H9 (cell line): ENCODE results near the gene LCE3E. TPM values are rescaled to one million over a fixed set of nuclear protein-coding genes. Genes with fewer than 3 reads are reported as not detected.

Experiments used
- DNase-seq: peaks from one replicate; pipeline ENCODE4 v3.0.0-alpha.2; 2017
- H2AFZ ChIP-seq: one replicate; pipeline ENCODE4 v1.6.1; 2013; ENCODE audit warnings: mild to moderate bottlenecking, low read length, control low read depth, moderate library complexity
- H2AK5ac ChIP-seq: 2 replicates; pipeline ENCODE4 v1.6.1; 2013; ENCODE audit warnings: low read length, control low read depth, mixed read lengths; ENCODE audit not compliant: insufficient read length
- H2BK120ac ChIP-seq: one replicate; pipeline ENCODE4 v1.6.1; 2013; ENCODE audit warnings: low read depth, mild to moderate bottlenecking, low read length, control low read depth, inconsistent platforms; ENCODE audit not compliant: poor library complexity, severe bottlenecking
- H2BK12ac ChIP-seq: 2 replicates; pipeline ENCODE4 v1.6.1; 2013; ENCODE audit warnings: low read length, control low read depth, mixed read lengths, low read depth; ENCODE audit not compliant: insufficient read length
- H2BK15ac ChIP-seq: 2 replicates; pipeline ENCODE4 v1.6.1; 2013; ENCODE audit warnings: low read depth, low read length, control low read depth
- H2BK20ac ChIP-seq: one replicate; pipeline ENCODE4 v1.6.1; 2013; ENCODE audit warnings: low read depth, mild to moderate bottlenecking, low read length, control low read depth, inconsistent platforms; ENCODE audit not compliant: poor library complexity, severe bottlenecking
- H2BK5ac ChIP-seq: 2 replicates; pipeline ENCODE4 v1.6.1; 2013; ENCODE audit warnings: low read length, control low read depth, mixed read lengths; ENCODE audit not compliant: insufficient read length
- H3K14ac ChIP-seq: 2 replicates; pipeline ENCODE4 v1.6.1; 2013; ENCODE audit warnings: low read length, control low read depth; ENCODE audit not compliant: insufficient read depth
- H3K18ac ChIP-seq: 2 replicates; pipeline ENCODE4 v1.6.1; 2013; ENCODE audit warnings: low read depth, mild to moderate bottlenecking, mixed read lengths, low read length, control low read depth; ENCODE audit not compliant: insufficient read length
- H3K23ac ChIP-seq: 2 replicates; pipeline ENCODE4 v1.6.1; 2013; ENCODE audit warnings: low read length, control low read depth, mixed read lengths, low read depth; ENCODE audit not compliant: insufficient read length
- H3K23me2 ChIP-seq: 2 replicates; pipeline ENCODE4 v1.6.1; 2013; ENCODE audit warnings: low read depth, mild to moderate bottlenecking, mixed read lengths, low read length, control low read depth; ENCODE audit not compliant: insufficient read length, poor library complexity, severe bottlenecking
- H3K27ac ChIP-seq: 2 replicates; pipeline ENCODE4 v1.5.1; 2013; ENCODE audit warnings: low read length, control low read depth, mixed read lengths, low read depth; ENCODE audit not compliant: insufficient read length
- H3K27me3 ChIP-seq: 2 replicates; pipeline ENCODE4 v1.6.1; 2013; ENCODE audit warnings: low read length, control low read depth, inconsistent platforms; ENCODE audit not compliant: insufficient read depth
- H3K4ac ChIP-seq: 2 replicates; pipeline ENCODE4 v1.6.1; 2013; ENCODE audit warnings: low read depth, mild to moderate bottlenecking, control low read depth, inconsistent platforms, low read length, moderate library complexity
- H3K4me1 ChIP-seq: 2 replicates; pipeline ENCODE4 v1.6.1; 2013; ENCODE audit warnings: low read length, control low read depth, inconsistent platforms; ENCODE audit not compliant: insufficient read depth
- H3K4me2 ChIP-seq: 2 replicates; pipeline ENCODE4 v1.6.1; 2013; ENCODE audit warnings: low read length, control low read depth, mixed read lengths; ENCODE audit not compliant: insufficient read length, insufficient read depth
- H3K56ac ChIP-seq: 2 replicates; pipeline ENCODE4 v1.6.1; 2013; ENCODE audit warnings: low read depth, mild to moderate bottlenecking, mixed read lengths, low read length, control low read depth; ENCODE audit not compliant: insufficient read length
- H3K79me1 ChIP-seq: 2 replicates; pipeline ENCODE4 v1.6.1; 2013; ENCODE audit warnings: low read depth, mild to moderate bottlenecking, moderate library complexity, low read length, control low read depth, inconsistent platforms; ENCODE audit not compliant: insufficient read depth, poor library complexity, severe bottlenecking
- H3K79me2 ChIP-seq: 2 replicates; pipeline ENCODE4 v1.6.1; 2013; ENCODE audit warnings: low read length, control low read depth, inconsistent platforms; ENCODE audit not compliant: insufficient read depth
- H3K9ac ChIP-seq: 2 replicates; pipeline ENCODE4 v1.6.1; 2013; ENCODE audit warnings: low read length, control low read depth, mixed read lengths; ENCODE audit not compliant: insufficient read length; ENCODE audit errors: extremely low read depth
- H3K9me3 ChIP-seq: one replicate; pipeline ENCODE4 v1.6.1; 2013; ENCODE audit warnings: low read depth, low read length, inconsistent platforms; ENCODE audit not compliant: control insufficient read depth
- H3T11ph ChIP-seq: one replicate; pipeline ENCODE4 v1.6.1; 2013; ENCODE audit warnings: mild to moderate bottlenecking, low read length, control low read depth, inconsistent platforms
- H4K20me1 ChIP-seq: one replicate; pipeline ENCODE4 v1.6.1; 2013; ENCODE audit not compliant: control insufficient read depth, insufficient read length, insufficient read depth
- H4K5ac ChIP-seq: 2 replicates; pipeline ENCODE4 v1.6.1; 2013; ENCODE audit warnings: low read depth, mild to moderate bottlenecking, mixed read lengths, low read length, control low read depth; ENCODE audit not compliant: insufficient read length
- H4K8ac ChIP-seq: replicated peaks from 2 replicates; pipeline ENCODE4 v1.6.1; 2013; ENCODE audit warnings: low read length, control low read depth, mixed read lengths, low read depth; ENCODE audit not compliant: insufficient read length
- H4K91ac ChIP-seq: 2 replicates; pipeline ENCODE4 v1.6.1; 2013; ENCODE audit warnings: low read depth, mild to moderate bottlenecking, moderate library complexity, mixed read lengths, low read length, control low read depth; ENCODE audit not compliant: insufficient read length
- H3K27ac Mint-ChIP-seq, 3 experiments: 2 replicates in 2 of 3; 3 replicates in 1 of 3; pipeline ENCODE4 v1.8.0; 2020 to 2021; ENCODE audit warnings: mixed read lengths in 3 of 3, mild to moderate bottlenecking in 1 of 3, moderate library complexity in 1 of 3
- H3K27me3 Mint-ChIP-seq: 2 replicates; pipeline ENCODE4 v1.8.0; 2021; ENCODE audit warnings: low read depth, mild to moderate bottlenecking, moderate library complexity, mixed read lengths
- H3K36me3 Mint-ChIP-seq, 3 experiments: 2 replicates in 2 of 3; 3 replicates in 1 of 3; pipeline ENCODE4 v1.8.0; 2020 to 2021; ENCODE audit warnings: low read depth in 3 of 3, mixed read lengths in 3 of 3; ENCODE audit not compliant: insufficient read depth in 1 of 3
- H3K4me1 Mint-ChIP-seq, 2 experiments: 2 replicates each; pipeline ENCODE4 v1.8.0; 2020; ENCODE audit warnings: mixed read lengths in 2 of 2
- H3K4me3 Mint-ChIP-seq, 2 experiments: 2 replicates in 1 of 2; 3 replicates in 1 of 2; pipeline ENCODE4 v1.8.0; 2020 to 2021; ENCODE audit warnings: mild to moderate bottlenecking in 2 of 2, mixed read lengths in 2 of 2, moderate library complexity in 1 of 2
- H3K9me3 Mint-ChIP-seq, 2 experiments: 2 replicates in 1 of 2; 3 replicates in 1 of 2; pipeline ENCODE4 v1.8.0; 2020; ENCODE audit warnings: mild to moderate bottlenecking in 2 of 2, mixed read lengths in 2 of 2, moderate library complexity in 1 of 2
- WGBS: extraction: QIAGEN DNeasy Blood & Tissue Kit; methylation state at CpG from one replicate; pipeline ENCODE4 v1.1.7; 2013; ENCODE audit warnings: missing lambda C conversion rate, low lambda C conversion rate, mixed read lengths; ENCODE audit not compliant: insufficient read length; ENCODE audit errors: extremely low coverage; 5-methylcytosine and 5-hydroxymethylcytosine counted together
- total RNA-seq: library from RNA; stranded (reverse); gene quantifications from 2 replicates; pipeline ENCODE4 v1.2.1, GENCODE V29; 2021
- TF ChIP-seq, protein P1 (sequence below): fragments of 200-600 bp; sonication (generic); conservative IDR thresholded peaks from 3 replicates; pipeline ENCODE4 v1.8.0; 2021; ENCODE audit warnings: antibody characterized with exemption, mild to moderate bottlenecking

Gene LCE3E
- total RNA-seq, 1 experiment from 2014 or later = not detected

DNA sequence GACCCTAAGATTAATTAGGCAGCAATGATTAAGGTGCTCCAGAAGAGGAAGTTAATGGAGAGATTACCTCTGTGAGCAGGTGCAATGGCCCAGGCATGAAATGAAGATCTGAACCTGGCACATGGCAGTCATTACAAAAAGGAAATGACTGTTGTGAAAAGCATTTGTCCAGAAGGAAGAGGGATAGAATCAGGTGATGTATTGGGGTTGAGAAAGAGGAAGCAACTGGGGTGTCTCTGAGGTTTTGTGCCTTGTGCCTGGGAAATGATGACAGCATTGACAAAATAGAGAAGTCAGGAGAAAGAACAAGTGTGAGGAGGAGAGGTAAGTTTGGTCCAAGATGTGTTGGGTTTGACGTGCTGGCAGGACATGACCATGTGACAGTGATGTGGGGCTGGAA lies 46.7 kb downstream of the LCE3E start:
- H3K4ac ChIP-seq = no peak overlapping the region
- H3K27me3 ChIP-seq = no peaks in the 10 kb centered on the region
- H4K5ac ChIP-seq = no peak overlapping the region
- no peak overlapping the region for H3T11ph ChIP-seq
- peaks cover 34 to 49% of the 10 kb centered on the region in 2 experiments for H3K9me3 Mint-ChIP-seq
- H3K27me3 Mint-ChIP-seq = no peaks in the 10 kb centered on the region; the same call in 1 of the 2 replicates
- no peak overlapping the region for H3K56ac ChIP-seq
- no peak overlapping the region for H2BK120ac ChIP-seq
- H4K8ac ChIP-seq = no peak overlapping the region
- TF ChIP-seq, protein P1, sequence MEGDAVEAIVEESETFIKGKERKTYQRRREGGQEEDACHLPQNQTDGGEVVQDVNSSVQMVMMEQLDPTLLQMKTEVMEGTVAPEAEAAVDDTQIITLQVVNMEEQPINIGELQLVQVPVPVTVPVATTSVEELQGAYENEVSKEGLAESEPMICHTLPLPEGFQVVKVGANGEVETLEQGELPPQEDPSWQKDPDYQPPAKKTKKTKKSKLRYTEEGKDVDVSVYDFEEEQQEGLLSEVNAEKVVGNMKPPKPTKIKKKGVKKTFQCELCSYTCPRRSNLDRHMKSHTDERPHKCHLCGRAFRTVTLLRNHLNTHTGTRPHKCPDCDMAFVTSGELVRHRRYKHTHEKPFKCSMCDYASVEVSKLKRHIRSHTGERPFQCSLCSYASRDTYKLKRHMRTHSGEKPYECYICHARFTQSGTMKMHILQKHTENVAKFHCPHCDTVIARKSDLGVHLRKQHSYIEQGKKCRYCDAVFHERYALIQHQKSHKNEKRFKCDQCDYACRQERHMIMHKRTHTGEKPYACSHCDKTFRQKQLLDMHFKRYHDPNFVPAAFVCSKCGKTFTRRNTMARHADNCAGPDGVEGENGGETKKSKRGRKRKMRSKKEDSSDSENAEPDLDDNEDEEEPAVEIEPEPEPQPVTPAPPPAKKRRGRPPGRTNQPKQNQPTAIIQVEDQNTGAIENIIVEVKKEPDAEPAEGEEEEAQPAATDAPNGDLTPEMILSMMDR = no peak
- no peak overlapping the region for H2AK5ac ChIP-seq
- H3K18ac ChIP-seq = no peak overlapping the region
- H3K23me2 ChIP-seq = no peaks in the 10 kb centered on the region
- no peak overlapping the region for H3K9ac ChIP-seq
- H3K23ac ChIP-seq = no peak overlapping the region
- peaks cover 91% of the 10 kb centered on the region for H3K9me3 ChIP-seq
- H2AFZ ChIP-seq = no peak overlapping the region
- no peak overlapping the region for H2BK5ac ChIP-seq
- no peak overlapping the region for H3K27ac ChIP-seq
- WGBS = no CpG with 5 or more reads among the region's 1 CpG
- H3K79me2 ChIP-seq = no peaks in the 10 kb centered on the region
- no peak overlapping the region for H2BK12ac ChIP-seq
- H3K27ac Mint-ChIP-seq = no peak overlapping the region
- no peak overlapping the region for H2BK20ac ChIP-seq
- no peak overlapping the region for H2BK15ac ChIP-seq
- no peaks in the 10 kb centered on the region for H4K20me1 ChIP-seq
- H3K4me1 ChIP-seq = no peaks in the 10 kb centered on the region
- no peak overlapping the region for H4K91ac ChIP-seq
- no peak for DNase-seq
- H3K79me1 ChIP-seq = no peaks in the 10 kb centered on the region
- no peaks in the 10 kb centered on the region for H3K4me1 Mint-ChIP-seq
- H3K36me3 Mint-ChIP-seq = peaks cover 0 to 14% (median 4%) of the 10 kb centered on the region in 3 experiments; a peak in 5 of 7 replicates
- H3K4me2 ChIP-seq = no peak overlapping the region
- no peak overlapping the region for H3K4me3 Mint-ChIP-seq
- H3K14ac ChIP-seq = no peak overlapping the region
